HG03571 (cell line): Measurements from ENCODE around the gene PATZ1.

Source experiments
- ATAC-seq: cut with Tn5 transposase; IDR thresholded peaks from one replicate; pipeline ENCODE4 v1.9.1; 2021; ENCODE audit not compliant: unreplicated experiment

PATZ1 gene

DNA sequence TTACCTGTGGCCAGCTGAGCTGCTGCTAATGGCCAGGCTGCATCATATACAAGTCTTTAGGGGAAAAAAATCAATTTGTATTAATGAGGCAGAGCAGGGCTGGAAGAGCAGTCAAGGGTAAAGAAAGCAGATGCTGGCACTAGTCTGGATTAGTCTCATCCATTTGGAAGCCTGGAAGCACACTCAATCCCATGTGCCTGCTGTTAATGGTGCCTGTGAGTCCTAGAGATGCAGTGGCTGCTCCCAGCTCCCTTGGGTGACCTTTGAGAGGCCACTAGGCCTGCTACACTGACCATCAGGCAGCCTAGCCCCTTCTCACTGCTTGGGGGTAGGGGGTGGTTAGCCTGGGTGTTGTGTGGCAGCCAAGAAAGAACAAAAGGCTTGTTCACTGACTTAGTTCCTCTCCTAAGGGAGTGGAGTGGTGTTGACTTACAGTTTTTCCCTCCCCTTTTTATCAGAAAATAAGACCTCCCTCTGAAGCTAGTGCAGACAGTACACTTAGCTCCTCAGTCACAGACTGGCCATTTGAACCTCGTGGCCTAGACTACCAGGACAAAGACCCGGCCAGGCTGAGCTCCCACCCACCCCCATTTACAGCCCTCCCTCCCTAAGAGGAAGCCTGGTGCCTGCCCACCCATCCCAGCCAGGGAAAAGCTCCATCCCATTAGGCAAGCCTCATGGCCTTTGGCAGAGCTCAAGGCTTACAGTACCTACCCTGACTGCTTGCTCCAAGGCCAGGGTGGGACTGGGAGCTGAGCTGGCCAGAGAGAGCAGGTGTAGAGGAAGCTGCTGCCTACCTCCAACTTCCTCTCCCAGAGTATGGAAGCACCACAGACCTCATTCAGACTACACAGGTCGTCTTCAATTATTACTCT is 61.6 kb downstream of the PATZ1 start:
- no peak for ATAC-seq

DNA sequence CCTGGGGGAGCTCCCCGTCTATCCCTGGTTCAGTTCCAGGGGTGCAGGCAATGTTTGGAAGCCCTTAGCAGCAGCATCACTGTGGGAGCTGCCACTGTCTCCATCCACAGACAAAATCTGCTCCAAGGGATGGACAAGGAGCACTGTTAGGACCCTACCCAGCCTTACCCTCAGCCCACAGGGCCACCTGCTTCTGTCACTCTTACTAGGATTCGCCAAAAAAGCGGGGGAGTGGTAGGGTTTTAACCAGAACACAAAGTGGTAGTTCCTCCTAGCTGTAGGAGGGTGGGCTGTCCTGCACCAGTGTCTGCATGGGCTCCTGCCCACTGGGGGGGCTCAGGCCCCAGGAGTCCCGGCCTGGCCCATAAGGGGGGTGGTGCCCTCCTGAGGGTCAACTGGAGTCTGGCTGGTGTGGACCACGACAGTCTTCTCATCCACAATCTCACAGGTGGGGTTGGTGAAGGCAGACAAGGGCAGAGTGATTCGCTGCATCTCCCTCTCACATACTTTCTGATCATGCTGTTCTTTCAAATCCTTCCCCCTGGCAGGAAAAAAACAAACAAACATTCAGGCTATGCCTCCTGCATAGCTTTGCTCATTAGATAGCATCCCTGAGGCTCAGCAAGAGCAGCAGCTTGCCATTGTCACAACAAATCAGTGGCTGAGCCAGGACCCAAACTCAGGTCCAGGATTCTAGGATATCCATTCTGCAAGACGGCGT is 63.2 kb downstream of the PATZ1 start:
- ATAC-seq = no peak

DNA sequence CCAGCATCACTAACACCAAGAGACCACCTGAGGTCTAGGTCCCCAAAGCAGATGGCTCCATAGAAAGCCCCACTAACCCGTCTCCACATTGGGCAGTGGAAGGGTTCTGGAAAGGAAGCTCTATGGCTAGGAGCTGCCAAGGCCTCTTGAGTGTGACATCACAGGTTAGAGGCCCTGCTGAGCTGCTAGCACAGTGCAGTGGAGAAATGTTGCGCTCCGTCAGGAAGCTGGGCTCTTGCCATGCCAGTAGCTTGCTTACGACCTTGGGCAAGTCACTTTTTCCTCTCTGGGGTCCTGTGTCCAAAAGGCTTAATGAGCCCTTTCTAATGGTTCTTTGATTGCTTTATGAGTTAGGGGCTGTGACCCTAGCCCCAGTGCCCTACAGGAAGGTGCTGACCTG is 64.4 kb downstream of the PATZ1 start:
- no peak for ATAC-seq

DNA sequence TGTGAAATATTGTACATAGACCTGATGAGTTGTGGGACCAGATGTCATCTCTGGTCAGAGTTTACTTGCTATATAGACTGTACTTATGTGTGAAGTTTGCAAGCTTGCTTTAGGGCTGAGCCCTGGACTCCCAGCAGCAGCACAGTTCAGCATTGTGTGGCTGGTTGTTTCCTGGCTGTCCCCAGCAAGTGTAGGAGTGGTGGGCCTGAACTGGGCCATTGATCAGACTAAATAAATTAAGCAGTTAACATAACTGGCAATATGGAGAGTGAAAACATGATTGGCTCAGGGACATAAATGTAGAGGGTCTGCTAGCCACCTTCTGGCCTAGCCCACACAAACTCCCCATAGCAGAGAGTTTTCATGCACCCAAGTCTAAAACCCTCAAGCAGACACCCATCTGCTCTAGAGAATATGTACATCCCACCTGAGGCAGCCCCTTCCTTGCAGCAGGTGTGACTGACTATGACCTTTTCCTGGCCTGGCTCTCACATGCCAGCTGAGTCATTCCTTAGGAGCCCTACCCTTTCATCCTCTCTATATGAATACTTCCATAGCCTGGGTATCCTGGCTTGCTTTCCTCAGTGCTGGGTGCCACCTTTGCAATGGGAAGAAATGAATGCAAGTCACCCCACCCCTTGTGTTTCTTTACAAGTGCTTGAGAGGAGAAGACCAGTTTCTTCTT is 66.2 kb downstream of the PATZ1 start:
- no peak for ATAC-seq

DNA sequence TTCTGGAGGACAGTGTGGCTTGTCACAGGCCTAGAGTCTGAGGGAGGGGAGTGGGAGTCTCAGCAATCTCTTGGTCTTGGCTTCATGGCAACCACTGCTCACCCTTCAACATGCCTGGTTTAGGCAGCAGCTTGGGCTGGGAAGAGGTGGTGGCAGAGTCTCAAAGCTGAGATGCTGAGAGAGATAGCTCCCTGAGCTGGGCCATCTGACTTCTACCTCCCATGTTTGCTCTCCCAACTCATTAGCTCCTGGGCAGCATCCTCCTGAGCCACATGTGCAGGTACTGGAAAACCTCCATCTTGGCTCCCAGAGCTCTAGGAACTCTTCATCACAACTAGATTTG is 66.8 kb downstream of the PATZ1 start:
- no peak for ATAC-seq

DNA sequence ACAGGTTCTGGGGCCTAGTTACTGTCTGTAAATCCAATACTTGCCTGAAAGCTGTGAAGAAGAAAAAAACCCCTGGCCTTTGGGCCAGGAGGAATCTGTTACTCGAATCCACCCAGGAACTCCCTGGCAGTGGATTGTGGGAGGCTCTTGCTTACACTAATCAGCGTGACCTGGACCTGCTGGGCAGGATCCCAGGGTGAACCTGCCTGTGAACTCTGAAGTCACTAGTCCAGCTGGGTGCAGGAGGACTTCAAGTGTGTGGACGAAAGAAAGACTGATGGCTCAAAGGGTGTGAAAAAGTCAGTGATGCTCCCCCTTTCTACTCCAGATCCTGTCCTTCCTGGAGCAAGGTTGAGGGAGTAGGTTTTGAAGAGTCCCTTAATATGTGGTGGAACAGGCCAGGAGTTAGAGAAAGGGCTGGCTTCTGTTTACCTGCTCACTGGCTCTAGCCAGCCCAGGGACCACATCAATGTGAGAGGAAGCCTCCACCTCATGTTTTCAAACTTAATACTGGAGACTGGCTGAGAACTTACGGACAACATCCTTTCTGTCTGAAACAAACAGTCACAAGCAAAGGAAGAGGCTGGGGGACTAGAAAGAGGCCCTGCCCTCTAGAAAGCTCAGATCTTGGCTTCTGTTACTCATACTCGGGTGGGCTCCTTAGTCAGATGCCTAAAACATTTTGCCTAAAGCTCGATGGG is 67.4 kb downstream of the PATZ1 start:
- no peak for ATAC-seq

DNA sequence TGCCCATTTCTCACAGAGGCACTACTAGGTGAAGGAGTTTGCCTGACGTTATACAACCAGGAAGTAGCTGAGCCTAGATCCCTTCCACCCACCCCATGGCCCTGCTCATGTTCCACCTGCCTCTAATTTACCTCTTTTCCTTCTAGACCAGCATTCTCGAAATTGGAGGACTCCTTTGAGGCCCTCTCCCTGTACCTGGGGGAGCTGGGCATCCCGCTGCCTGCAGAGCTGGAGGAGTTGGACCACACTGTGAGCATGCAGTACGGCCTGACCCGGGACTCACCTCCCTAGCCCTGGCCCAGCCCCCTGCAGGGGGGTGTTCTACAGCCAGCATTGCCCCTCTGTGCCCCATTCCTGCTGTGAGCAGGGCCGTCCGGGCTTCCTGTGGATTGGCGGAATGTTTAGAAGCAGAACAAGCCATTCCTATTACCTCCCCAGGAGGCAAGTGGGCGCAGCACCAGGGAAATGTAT is 68.0 kb downstream of the PATZ1 start:
- ATAC-seq = no peak

DNA sequence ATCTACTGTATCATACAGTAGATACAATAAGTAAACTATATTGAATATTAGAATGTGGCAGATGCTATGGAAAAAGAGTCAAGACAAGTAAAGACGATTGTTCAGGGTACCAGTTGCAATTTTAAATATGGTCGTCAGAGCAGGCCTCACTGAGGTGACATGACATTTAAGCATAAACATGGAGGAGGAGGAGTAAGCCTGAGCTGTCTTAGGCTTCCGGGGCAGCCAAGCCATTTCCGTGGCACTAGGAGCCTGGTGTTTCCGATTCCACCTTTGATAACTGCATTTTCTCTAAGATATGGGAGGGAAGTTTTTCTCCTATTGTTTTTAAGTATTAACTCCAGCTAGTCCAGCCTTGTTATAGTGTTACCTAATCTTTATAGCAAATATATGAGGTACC is 68.4 kb downstream of the PATZ1 start:
- no peak for ATAC-seq

DNA sequence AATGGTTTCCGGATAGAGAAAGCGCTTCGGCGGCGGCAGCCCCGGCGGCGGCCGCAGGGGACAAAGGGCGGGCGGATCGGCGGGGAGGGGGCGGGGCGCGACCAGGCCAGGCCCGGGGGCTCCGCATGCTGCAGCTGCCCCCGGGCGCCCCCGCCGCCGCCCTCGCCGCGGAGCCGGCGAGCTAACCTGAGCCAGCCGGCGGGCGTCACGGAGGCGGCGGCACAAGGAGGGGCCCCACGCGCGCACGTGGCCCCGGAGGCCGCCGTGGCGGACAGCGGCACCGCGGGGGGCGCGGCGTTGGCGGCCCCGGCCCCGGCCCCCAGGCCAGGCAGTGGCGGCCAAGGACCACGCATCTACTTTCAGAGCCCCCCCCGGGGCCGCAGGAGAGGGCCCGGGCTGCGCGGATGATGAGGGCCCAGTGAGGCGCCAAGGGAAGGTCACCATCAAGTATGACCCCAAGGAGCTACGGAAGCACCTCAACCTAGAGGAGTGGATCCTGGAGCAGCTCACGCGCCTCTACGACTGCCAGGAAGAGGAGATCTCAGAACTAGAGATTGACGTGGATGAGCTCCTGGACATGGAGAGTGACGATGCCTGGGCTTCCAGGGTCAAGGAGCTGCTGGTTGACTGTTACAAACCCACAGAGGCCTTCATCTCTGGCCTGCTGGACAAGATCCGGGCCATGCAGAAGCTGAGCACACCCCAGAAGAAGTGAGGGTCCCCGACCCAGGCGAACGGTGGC is 69.5 kb downstream of the PATZ1 start:
- ATAC-seq = no peak
